Stimulated activated CD8-positive, alpha-beta memory T cell treated with anti-CD3 and anti-CD28 coated beads, Interleukin-7, amount 100 ng/mL, for 48 hours (primary cell): ENCODE measurements around the gene TBC1D13.
"Not testable (repeated sequence)": the region's sequence is repeated elsewhere in the genome, so short reads cannot be mapped to it uniquely, and the experiment has no call there.

Experiments used
- DNase-seq, 2 donors: peaks; one replicate each; pipeline ENCODE4 v3.0.0-alpha.2; 2020; ENCODE audit warnings: low read depth in 1 of 2; ENCODE audit errors: extremely low read depth in 1 of 2

TBC1D13 gene

GRCh38 chr9:128786681-128787601 is at the start of gene TBC1D13:
TSS of gene TBC1D13 (plus strand) at chr9:128787253. CDS start at chr9:128787354, 101 bp downstream.
- peak; percentile 81 to 85 for DNase-seq

- no peak for DNase-seq
Observed at GRCh38 chr9:128742401-128742800, 44.7 kb upstream of the TBC1D13 start.

GRCh38 chr9:128743421-128743820 is 43.6 kb upstream of the TBC1D13 start:
- DNase-seq = no peak

- no peak for DNase-seq
Observed at GRCh38 chr9:128747241-128747640, 39.8 kb upstream of the TBC1D13 start.

- no peak for DNase-seq
Observed at GRCh38 chr9:128750926-128751595, 36.0 kb upstream of the TBC1D13 start.

GRCh38 chr9:128753627-128754026 is 33.4 kb upstream of the TBC1D13 start:
- DNase-seq = no peak

GRCh38 chr9:128757602-128758001 is 29.5 kb upstream of the TBC1D13 start:
- no peak for DNase-seq

GRCh38 chr9:128762671-128763449 is 24.2 kb upstream of the TBC1D13 start:
- no peak for DNase-seq

GRCh38 chr9:128764361-128764760 is 22.7 kb upstream of the TBC1D13 start:
- DNase-seq = no peak

- DNase-seq = no peak
Observed at GRCh38 chr9:128765499-128765898, 21.6 kb upstream of the TBC1D13 start.

- DNase-seq = no peak
Observed at GRCh38 chr9:128768606-128769005, 18.4 kb upstream of the TBC1D13 start.

- DNase-seq = no peak
Observed at GRCh38 chr9:128770286-128771030, 16.6 kb upstream of the TBC1D13 start.

GRCh38 chr9:128771094-128771721 is 15.8 kb upstream of the TBC1D13 start:
- no peak for DNase-seq

GRCh38 chr9:128771745-128772519 is 15.1 kb upstream of the TBC1D13 start, which contains the start of gene ZER1:
TSS of gene ZER1 (minus strand) at chr9:128771927. CDS start at chr9:128755565, 16,362 bp downstream.
- peak; percentile 87 to 88 for DNase-seq

GRCh38 chr9:128773049-128773448 is 14.0 kb upstream of the TBC1D13 start:
- DNase-seq = no peak

GRCh38 chr9:128774804-128775203 is 12.2 kb upstream of the TBC1D13 start:
- DNase-seq = no peak

- DNase-seq = not testable (repeated sequence)
Observed at GRCh38 chr9:128780093-128780492, 7.0 kb upstream of the TBC1D13 start.

GRCh38 chr9:128781187-128782070 is 5.6 kb upstream of the TBC1D13 start:
- DNase-seq = no peak
